Astrocyte of the hippocampus (primary cell): ENCODE data around the gene DNAAF2.
"Not testable (repeated sequence)": the region's sequence is repeated elsewhere in the genome, so short reads cannot be mapped to it uniquely, and the experiment has no call there.

ENCODE experiments used
- DNase-seq: peaks from one replicate; pipeline ENCODE4 v3.0.0; 2011; ENCODE audit warnings: low read depth, low spot score

The DNAAF2 gene

DNA sequence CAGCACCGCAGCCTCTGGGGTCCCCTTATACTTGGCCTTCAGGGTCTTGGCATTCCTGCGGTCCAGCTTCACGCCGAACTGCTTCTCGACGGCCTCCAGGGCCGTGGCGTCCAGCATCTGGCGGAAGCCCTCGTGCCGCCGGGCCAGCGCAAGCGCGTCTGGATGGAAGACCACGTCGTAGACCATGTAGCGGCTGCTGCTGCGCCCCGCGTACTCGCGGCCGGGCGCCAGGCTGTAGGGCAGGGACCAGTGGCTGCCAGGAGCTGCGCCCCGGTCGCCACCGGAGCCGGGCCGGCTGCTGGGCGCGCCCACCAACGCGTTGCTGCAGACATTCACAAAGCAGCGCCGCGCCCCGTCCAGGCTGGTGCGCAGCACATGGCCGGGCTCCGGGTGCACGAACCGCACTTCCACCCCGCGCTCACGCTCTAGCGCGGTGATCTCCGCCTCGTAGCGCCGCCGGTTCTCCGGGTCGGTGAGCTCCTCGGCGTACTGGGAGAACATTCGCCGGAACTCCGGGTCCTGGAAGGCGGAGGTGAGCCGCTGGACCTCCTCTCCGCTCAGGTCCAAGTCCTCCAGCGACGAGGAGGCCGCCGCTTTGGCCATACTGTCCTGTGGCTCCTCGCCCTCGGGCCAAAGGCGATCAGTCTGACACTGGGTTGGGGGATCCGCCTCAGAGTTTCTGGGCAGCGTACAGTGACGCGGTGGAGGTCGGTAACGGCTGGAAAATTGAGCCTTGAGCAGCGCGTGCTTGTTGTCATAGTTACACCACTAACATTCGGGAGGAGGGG is at the start of gene DNAAF2:
Gene DNAAF2 (minus strand): TSS at position 698 of the 788 bp plus-strand sequence. CDS start 95 bp downstream, at position 603.
- DNase-seq: peak; percentile 88

DNA sequence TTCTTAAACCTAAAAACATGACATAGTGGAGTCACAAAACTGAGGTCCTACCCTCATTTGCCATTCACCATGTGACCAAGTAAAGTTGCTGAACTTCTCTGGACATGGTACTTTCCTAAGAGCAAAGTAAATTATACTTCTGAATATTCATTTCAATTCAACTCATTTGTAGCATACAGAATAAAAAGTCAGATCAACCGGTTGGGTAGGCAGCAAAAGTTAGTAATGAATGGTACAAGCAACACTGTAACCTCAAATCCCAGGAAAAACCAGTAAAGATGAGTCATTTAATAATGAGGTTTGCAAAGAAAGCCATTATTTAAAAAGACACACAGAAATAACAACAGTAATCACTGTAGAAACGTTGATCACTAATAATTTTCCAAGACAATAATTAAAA is 44.2 kb upstream of the DNAAF2 start:
- DNase-seq: peak; percentile 46

- DNase-seq: no peak
These were observed 42.6 kb upstream of the DNAAF2 start for GRCh38 chr14:49677643-49678042.

GRCh38 chr14:49673586-49673985 is 38.5 kb upstream of the DNAAF2 start:
- DNase-seq: no peak

DNA sequence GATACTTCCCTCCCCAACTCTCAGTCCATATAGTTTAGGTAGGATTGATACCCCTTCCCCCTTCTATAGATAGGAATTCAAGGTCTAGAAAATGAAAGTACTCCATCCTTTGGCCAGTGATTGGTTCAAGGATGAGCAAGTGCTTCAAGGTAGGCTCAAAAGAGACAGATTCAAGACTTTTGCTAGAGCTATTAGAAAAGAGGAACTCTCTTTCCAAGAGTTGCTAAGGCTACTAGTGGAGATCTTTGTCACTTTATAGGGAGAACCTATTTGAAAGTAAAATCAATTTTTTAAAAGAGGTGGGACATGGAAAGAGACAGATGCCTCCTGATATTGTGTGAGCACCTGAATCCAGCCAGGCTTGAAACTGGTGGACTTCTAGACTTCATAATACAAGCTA is 35.4 kb upstream of the DNAAF2 start:
- no peak for DNase-seq

DNA sequence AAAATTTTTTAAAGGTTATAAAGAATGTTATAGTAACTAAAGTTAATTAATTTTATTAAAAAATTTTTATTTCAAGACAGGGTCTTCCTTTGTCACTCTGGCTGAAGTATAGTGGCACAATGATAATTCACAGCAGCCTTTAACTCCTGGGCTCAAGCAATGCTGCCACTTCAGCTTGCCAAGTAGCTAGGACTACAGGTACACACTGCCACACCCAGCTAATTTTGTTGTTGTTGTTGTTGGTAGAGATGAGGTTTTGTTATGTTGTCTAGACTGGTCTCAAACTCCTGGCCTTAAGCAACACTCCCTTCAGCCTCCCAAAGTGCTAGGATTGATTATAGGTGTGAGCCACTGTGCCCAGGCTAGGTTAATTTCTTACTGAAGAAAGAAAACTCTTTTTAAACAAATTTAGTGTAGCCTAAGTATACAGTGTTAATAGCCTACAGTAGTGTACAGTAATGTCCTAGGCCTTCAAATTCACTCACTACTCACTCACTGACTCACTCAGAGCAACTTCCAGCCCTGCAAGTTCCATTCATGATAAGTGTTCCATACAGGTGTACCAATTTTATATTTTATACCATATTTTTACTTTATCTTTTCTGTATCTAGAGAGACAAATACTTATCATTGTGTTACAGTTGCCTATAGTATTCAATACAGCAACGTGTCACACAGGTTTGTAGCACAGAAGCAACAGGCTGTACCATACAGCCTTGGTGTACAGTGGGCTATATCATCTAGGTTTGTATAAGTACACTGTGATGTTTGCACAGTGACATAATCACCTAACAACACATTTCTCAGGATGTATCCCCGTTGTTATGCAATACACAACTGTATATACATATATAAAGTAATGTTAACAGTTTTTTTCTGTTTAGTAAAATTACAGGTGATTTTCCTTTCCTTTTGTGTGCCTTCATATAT is 24.7 kb upstream of the DNAAF2 start:
- no peak for DNase-seq

GRCh38 chr14:49657500-49657899 is 22.5 kb upstream of the DNAAF2 start:
- DNase-seq: not testable (repeated sequence)

DNA sequence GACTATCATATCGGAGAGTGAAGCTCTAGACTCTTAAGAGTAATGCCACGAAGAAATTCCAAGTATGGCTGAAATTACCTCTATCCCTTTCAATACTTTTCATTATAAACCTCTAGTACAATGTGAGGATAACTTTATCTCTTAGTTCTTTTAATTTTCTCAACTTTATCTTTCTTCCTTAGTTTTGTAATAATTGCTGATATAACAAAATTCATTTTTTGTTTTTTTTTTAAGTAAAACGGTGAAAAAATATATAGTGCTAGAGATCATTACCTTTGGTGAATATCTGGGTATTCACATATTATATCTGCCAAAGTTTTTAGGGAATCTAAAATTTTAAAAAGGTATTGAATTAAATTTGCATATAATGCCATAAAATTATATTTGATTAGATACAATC is 19.5 kb upstream of the DNAAF2 start:
- DNase-seq: no peak

DNA sequence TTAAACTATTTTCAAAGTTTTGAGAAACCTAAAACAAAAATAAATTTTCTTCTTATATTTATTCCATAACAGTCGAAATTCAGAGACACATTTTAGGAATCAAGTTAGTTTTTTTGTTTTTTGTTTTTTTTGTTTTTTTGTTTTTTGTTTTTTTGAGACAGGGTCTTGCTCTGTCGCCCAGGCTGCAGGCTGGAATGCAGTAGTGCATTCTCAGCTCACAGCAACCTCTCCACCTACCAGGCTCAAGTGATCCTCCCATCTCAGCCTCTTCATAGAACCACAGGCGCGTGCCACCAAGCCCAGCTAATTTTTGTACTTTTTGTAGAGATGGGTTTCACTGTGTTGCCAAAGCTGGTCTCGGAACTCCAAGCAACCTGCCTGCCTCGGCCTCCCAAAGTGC is 18.5 kb upstream of the DNAAF2 start:
- no peak for DNase-seq

DNA sequence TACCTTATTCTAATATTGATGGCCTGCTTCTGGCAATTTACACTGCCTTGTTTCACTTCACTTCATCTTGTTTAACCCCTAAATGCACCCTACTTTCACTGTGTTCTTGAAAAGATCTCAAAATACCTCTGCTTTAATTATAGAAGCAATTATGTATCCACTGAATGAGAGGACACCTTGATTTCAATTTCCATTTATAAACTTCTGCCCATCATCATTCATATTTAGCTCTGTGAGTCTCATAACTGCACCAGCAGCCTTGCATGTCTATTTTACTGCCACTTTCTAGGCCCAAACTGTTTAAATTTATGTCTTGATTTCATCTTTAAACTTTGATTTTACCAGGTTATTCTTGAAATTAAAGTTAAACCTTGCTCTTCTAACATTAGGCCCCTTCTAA is 7.1 kb upstream of the DNAAF2 start:
- no peak for DNase-seq

GRCh38 chr14:49641697-49642129 is 6.7 kb upstream of the DNAAF2 start:
- DNase-seq: peak; percentile 53

GRCh38 chr14:49640540-49641417 is 5.7 kb upstream of the DNAAF2 start:
- no peak for DNase-seq

DNA sequence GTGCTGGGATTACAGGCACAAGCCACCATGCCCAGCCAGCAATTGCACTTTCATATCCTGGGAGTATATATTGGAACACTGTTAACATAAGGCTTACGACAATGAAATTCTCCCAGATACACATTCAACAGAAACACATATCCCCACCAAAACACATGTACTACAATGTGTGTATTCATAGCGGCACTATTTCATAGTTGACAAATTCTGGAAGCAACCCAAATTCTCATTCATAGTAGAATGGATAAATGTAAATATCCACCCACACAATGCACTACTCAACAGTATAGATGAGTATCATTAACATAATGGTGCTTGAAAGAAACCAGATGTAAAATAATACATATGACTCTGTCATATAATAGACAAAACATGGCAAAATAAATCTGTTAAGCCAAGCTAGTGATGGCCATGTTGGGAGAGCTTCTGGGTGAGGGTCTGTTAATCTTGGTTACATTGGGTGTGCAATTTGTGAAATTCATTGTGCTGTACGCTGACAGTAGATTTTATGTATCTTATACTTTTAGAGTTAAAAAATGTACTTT is 2.6 kb upstream of the DNAAF2 start:
- no peak for DNase-seq

DNA sequence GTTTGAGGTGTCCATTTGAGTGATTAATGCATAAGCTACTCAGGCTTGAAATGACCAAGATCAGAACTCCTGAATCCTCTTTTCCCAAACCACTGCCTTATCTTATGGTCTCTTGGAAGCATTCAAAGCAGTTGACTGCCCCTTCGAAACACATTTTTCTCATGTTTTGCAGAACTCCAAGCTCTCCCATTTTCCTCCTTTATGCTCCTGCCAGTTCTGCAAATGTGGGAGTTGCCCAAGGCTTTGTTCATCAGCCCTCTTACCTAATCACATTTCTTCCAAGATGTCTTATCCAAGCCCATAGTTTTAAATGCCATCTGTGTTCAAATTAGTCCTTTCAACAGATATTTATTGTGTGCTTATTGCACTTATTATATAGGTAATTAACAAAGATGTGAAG is 1.8 kb upstream of the DNAAF2 start:
- DNase-seq: no peak

GRCh38 chr14:49633640-49634546 is 1.2 kb downstream of the DNAAF2 start:
- peak; percentile 99 for DNase-seq

- no peak for DNase-seq
These were observed 10.9 kb downstream of the DNAAF2 start for GRCh38 chr14:49623941-49624839.

- no peak for DNase-seq
These were observed 11.7 kb downstream of the DNAAF2 start for GRCh38 chr14:49623387-49623786.

- no peak for DNase-seq
These were observed 12.9 kb downstream of the DNAAF2 start for GRCh38 chr14:49622022-49622607.
